HG03103 (cell line): ENCODE results near the gene HAUS7.

Source experiments
- ATAC-seq: cut with Tn5 transposase; IDR thresholded peaks from one replicate; pipeline ENCODE4 v1.9.1; 2021; ENCODE audit warnings: low read depth; ENCODE audit not compliant: unreplicated experiment

Gene HAUS7

GRCh38 chrX:153441981-153442380, 28.4 kb downstream of the HAUS7 start:
- ATAC-seq = no peak

GRCh38 chrX:153441296-153441695, 29.1 kb downstream of the HAUS7 start:
- no peak for ATAC-seq

- ATAC-seq = no peak
Observed at GRCh38 chrX:153440556-153441135, 29.7 kb downstream of the HAUS7 start.

- no peak for ATAC-seq
Observed at GRCh38 chrX:153439977-153440376, 30.4 kb downstream of the HAUS7 start.

- ATAC-seq = no peak
Observed at GRCh38 chrX:153438532-153438931, 31.8 kb downstream of the HAUS7 start.

GRCh38 chrX:153435845-153436244, 34.5 kb downstream of the HAUS7 start:
- no peak for ATAC-seq

GRCh38 chrX:153434801-153435200, 35.6 kb downstream of the HAUS7 start:
- ATAC-seq = no peak

GRCh38 chrX:153433781-153434285, 36.5 kb downstream of the HAUS7 start:
- ATAC-seq = no peak

- no peak for ATAC-seq
Observed at GRCh38 chrX:153433161-153433680, 37.2 kb downstream of the HAUS7 start.

- ATAC-seq = no peak
Observed at GRCh38 chrX:153430796-153431195, 39.6 kb downstream of the HAUS7 start.

- no peak for ATAC-seq
Observed at GRCh38 chrX:153426204-153426603, 44.2 kb downstream of the HAUS7 start.

GRCh38 chrX:153423652-153424051, 46.7 kb downstream of the HAUS7 start:
- no peak for ATAC-seq

- ATAC-seq = no peak
Observed at GRCh38 chrX:153421856-153422255, 48.5 kb downstream of the HAUS7 start.

GRCh38 chrX:153420851-153421599, 49.4 kb downstream of the HAUS7 start:
- no peak for ATAC-seq

GRCh38 chrX:153417637-153418036, 52.7 kb downstream of the HAUS7 start:
- ATAC-seq = no peak

- no peak for ATAC-seq
Observed at GRCh38 chrX:153416781-153417450, 53.5 kb downstream of the HAUS7 start.

GRCh38 chrX:153414856-153415510, 55.4 kb downstream of the HAUS7 start:
- no peak for ATAC-seq

- no peak for ATAC-seq
Observed at GRCh38 chrX:153413731-153414130, 56.6 kb downstream of the HAUS7 start.

- ATAC-seq = no peak
Observed at GRCh38 chrX:153412746-153413720, 57.3 kb downstream of the HAUS7 start.
